ENCODE measurements around the gene PARD6G. TPM values are rescaled to one million over a fixed set of nuclear protein-coding genes. Genes with fewer than 3 reads are reported as not detected.

Gene PARD6G
- total RNA-seq, 1 donor from 2014 or later = 6.5 TPM

DNA sequence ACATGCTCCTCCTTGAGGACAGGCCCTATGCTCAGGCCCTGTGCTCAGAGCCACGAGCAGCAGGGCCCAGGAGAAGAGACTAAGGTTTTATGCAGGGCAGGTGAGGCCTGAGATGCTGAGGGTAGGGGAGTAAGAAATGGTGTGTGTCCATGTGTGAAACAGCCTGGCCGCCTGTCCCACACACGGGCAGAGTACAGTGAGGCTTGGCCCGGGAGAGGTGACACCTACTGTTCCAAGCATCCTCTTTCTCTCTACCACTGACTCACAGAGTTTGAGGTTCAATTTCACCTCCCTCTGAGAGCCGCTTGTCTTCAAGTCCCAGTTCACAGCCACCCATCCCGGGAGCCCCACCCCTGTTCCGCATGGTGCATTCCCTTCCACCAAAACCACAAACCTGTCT lies 84.1 kb downstream of the PARD6G start:
- no peaks in the 10 kb centered on the region for H3K4me1 ChIP-seq
- no peak for DNase-seq
- no peak overlapping the region for H3K27ac ChIP-seq
- H3K9me3 ChIP-seq = no peaks in the 10 kb centered on the region
- H3K36me3 ChIP-seq = no peaks in the 10 kb centered on the region
- no peak overlapping the region for H3K4me3 ChIP-seq
- intact Hi-C loops (cut with DNase I) = no loop called here
- TF ChIP-seq, protein P1, sequence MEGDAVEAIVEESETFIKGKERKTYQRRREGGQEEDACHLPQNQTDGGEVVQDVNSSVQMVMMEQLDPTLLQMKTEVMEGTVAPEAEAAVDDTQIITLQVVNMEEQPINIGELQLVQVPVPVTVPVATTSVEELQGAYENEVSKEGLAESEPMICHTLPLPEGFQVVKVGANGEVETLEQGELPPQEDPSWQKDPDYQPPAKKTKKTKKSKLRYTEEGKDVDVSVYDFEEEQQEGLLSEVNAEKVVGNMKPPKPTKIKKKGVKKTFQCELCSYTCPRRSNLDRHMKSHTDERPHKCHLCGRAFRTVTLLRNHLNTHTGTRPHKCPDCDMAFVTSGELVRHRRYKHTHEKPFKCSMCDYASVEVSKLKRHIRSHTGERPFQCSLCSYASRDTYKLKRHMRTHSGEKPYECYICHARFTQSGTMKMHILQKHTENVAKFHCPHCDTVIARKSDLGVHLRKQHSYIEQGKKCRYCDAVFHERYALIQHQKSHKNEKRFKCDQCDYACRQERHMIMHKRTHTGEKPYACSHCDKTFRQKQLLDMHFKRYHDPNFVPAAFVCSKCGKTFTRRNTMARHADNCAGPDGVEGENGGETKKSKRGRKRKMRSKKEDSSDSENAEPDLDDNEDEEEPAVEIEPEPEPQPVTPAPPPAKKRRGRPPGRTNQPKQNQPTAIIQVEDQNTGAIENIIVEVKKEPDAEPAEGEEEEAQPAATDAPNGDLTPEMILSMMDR (IDR thresholded peaks at IDR 0.05) = no peak
- H3K27me3 ChIP-seq = no peaks in the 10 kb centered on the region
- ATAC-seq = no peak

DNA sequence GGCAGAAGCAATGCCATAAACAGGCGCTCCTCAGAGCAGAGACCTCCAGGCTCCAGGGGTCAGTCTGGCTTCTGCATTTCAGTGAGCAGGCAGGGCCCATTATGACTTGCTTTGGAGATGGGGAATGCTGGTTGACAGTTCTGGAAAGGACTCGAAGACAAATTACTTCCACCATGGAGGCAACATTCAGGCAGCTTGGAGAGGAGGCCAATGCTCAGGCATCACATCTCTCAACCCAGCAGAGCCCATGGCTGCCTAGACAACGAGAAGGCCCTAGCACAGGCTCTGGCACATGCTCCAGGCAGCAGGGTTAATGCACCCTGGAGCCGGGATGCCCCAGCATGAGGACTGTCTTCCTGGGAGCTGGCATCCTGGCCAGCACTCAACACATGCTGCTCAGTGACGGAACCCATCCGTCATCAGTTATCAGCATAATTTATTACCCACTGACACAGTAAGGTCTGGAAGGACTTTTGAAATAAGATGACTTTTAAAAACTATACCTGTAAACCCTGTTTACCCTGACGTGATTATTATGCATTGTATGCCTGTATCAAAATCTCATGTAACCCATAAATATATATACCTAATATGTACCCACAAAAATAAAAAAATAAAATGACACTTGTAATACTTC lies 85.4 kb downstream of the PARD6G start:
- ATAC-seq (no peak), DNase-seq (no peak)
- Histone ChIP-seq H3K4me1 (no peaks in the 10 kb centered on the region), H3K4me3 (no peak overlapping the region), H3K36me3 (no peaks in the 10 kb centered on the region), H3K27ac (no peak overlapping the region), H3K27me3 (no peaks in the 10 kb centered on the region), H3K9me3 (no peaks in the 10 kb centered on the region)
- intact Hi-C loops (cut with DNase I) = no loop called here
- TF ChIP-seq, protein P1 (IDR thresholded peaks at IDR 0.05) = no peak

DNA sequence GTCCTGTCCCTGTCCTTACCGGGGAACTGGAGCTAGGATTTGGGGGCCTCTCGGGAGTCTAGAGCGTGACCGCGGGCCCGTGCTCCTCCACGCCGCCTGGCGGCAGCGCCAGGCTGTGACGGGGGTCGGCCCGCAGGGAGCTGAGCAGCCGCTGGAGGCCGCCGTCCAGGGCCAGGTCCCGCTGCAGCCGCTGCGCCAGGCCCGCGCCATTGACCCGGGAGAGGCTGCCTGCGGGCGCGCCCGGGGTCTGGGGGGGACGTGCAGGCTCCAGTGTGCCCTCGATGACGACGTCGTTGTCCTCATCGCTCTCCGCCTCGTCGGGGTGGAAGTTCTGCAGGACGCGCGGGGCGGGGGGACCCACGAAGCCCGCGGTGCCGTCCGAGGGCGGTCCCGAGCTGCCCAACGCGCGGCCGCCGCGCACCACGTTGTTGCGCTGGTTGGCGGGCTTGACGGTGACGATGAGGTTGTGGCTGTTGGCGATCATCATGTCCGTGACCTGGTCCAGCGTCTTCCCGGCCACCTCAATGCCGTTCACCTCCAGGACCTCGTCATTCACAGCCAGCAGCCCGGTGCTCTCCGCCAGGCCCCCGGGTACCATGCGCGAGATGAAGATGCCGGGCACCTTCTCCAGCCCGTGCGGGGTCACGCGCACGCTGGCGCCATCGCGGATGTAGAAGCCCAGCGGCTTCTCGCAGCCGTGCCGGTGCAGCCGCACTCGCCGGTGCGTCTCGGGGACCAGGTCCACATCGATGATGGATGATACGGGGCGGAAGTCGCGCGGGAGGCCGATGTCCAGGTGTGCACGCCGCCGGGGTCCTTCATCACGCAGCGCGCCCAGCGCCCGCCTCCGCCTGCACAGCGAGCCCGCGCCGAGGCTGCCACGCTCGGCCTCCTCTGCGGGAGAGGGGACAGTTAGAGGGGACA lies 87.3 kb downstream of the PARD6G start:
- H3K27ac ChIP-seq = no peak overlapping the region
- H3K36me3 ChIP-seq = no peaks in the 10 kb centered on the region
- no peak overlapping the region for H3K4me3 ChIP-seq
- no peaks in the 10 kb centered on the region for H3K27me3 ChIP-seq
- peak; percentile 89 for ATAC-seq
- TF ChIP-seq, protein P1 (IDR thresholded peaks at IDR 0.05) = peak; percentile 56
- no peaks in the 10 kb centered on the region for H3K4me1 ChIP-seq
- H3K9me3 ChIP-seq = no peaks in the 10 kb centered on the region
- intact Hi-C loops (cut with DNase I) = no loop called here
- DNase-seq = peak; percentile 76

DNA sequence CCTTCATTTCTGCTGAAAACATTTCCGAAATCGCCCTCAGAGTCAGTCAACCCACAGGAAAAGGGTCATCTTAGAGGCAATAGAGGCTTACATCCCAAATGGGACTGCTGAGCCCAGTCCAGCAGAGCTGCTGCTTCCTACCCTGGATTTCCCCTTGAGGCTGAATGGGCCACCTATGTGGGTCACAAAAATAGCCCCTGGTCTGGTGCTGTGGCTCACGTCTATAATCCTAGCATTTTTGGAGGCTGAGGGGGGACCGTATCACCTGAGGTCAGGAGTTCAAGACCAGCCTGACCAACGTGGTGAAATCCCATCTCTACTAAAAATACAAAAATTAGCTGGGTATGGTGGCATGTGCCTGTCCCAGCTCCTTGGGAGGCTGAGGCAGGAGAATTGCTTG lies 88.9 kb downstream of the PARD6G start:
- intact Hi-C loops (cut with DNase I) = no loop called here
- DNase-seq (no peak), ATAC-seq (no peak)
- Histone ChIP-seq H3K27me3 (no peaks in the 10 kb centered on the region), H3K36me3 (no peaks in the 10 kb centered on the region), H3K9me3 (no peaks in the 10 kb centered on the region), H3K27ac (no peak overlapping the region), H3K4me1 (no peaks in the 10 kb centered on the region), H3K4me3 (no peak overlapping the region)
- TF ChIP-seq, protein P1 (IDR thresholded peaks at IDR 0.05) = no peak

DNA sequence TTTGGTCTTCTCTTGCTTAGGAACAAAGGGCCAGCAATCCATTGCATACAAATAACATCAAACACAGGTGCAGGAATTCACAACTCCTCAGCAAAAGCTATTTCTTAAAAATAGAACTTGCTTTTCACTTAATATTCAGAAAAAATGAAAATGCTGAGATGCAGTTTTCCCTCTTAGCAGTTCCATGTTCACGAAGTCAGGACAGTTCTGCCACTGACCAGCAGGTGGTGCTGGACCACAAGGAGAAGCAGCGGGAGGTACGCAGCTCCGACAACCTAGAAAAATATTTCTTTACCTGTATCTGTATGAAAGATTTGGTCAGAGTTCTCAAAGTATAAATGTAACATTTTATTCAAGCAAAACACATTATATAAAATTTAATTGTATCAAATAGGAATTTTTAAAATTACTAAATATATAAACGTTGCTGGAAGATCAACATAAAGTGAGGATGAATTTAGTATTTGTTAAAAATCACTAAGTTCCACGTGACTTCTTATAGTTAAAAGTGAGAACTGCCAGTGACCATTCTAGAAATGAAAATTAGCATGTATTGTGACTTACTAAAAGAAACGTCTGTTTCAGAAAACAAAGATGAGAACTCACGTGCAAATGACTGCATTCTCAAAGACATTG lies 89.5 kb downstream of the PARD6G start:
- Histone ChIP-seq H3K4me3 (no peak overlapping the region), H3K4me1 (no peaks in the 10 kb centered on the region), H3K36me3 (no peaks in the 10 kb centered on the region), H3K9me3 (no peaks in the 10 kb centered on the region), H3K27me3 (no peaks in the 10 kb centered on the region), H3K27ac (no peak overlapping the region)
- intact Hi-C loops (cut with DNase I) = no loop called here
- TF ChIP-seq, protein P1 (IDR thresholded peaks at IDR 0.05) = no peak
- ATAC-seq (peak; percentile 81), DNase-seq (peak; percentile 84)

Measured in upper lobe of right lung (tissue), 1 donor.